H4 (cell line): Measurements from ENCODE around the gene FES. TPM values are rescaled to one million over a fixed set of nuclear protein-coding genes. Genes with fewer than 3 reads are reported as not detected.

ENCODE experiments used
- DNase-seq: peaks from one replicate; pipeline ENCODE4 v3.0.0-alpha.2; 2015; ENCODE audit warnings: low spot score
- total RNA-seq: library from RNA; depleted of rRNA; stranded (reverse); fragments of >200 nt; shearing (Covaris generic); gene quantifications from 2 replicates; pipeline ENCODE4 v1.2.3, GENCODE V29; 2014; rRNA removed

The FES gene
- total RNA-seq, 1 experiment from 2014 or later, result 0.43 TPM

DNA sequence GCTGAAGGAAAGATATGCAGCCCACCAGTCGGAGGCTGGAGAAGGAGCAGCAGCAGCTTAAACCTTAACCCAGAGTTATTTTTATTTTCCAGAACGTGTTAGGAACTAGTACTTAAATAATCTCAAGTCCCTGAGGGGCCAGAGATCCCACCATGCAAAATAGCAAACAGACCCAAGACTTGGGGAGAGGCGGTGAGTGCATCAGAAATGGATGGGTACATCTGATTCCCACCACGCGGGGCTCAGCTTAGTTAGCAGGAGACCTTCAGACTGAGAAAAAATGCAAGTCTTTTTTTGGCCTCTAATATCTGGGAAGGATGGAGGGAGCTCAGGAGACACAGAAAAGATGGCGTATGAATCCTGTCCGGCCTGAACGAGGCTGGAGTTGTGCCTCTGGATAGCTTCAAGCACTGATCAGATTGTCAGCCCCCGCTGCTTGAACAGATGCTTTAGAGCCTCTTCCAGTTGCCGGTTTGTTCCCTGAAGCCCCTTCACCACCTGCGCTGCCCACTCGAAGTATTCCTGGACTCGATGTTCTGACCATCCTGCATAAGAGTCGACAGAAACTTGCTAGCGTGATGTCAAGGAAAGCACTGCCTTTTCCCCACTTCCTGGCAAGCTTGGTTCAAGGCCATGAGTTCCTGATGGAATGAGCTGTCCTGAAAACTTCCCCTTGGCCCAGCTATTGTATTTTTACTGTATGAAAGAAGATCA, 46.7 kb downstream of the FES start:
- DNase-seq, result no peak

DNA sequence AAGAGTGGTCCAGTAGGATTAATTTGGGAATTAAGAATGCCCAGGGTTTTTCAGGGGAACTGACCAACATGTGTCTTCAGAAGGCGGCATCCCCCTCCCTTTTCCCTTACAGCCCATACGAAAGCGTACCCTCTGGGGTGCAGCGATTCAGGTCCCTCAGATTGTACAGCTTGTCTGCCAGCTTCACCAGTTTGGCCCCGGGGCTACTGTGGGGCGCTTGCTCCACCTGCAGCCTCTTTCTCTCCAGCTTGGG, 47.2 kb downstream of the FES start:
- no peak for DNase-seq

DNA sequence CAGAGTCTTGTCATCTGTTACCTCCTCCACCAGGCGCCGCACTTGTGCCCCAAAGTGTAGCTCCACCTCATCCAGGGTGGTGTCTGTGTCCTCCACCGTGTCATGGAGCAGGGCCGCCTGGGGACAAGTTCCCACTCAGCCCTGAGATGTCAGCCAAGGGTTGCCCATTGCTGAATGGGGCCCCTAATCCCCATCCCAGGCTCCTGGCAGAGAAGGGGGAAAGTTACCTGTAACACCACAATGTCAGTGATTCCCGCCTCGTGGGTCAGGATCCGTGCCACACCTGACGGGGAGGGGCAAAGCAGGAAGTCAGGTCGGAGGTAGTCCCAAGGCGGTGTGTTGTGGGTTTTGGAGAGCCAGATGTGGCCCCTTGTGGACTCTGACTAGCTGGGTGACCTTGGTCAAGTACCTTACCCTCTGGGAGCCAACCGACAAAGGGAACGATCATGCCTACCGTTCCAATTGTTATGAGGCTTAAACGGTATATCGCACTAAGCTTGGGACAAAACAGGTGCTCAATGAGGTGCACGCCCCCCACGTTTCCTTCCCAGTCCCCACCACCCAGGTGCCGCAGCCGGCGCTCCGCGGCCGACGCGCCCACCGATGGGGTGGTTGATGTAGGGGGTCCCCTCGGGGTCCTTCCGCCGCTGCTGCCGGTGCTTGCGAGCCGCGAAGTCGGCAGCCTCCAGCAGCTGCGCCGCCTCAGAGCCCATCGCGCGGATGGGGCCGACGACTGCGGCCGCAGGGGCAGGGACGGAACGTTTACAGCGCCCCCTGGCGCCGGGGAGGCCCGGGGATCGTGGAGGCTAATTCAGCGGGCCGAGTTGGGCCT, 47.7 kb downstream of the FES start, which contains the start of gene HDDC3:
Gene HDDC3, minus strand, starts transcription at position 722 of the 832 bp plus-strand sequence. Its CDS starts 9 bp downstream, at position 713.
- peak; percentile 82 for DNase-seq

DNA sequence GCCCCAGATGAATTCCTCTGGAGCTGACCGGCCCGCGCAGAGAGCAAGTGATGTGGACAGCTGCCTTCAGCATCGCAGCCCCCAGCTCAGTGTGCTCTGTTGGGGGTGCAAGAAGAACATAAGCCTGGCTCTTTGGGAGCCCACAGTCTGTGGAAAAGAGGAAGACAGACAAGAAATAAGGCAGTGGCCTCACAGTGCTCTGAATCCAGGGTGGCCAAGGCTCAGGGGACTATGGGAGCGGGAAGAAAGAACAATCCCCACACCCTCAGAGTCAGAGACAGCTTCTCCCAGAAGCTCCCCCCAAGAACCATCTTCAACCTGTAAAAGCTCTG, 48.3 kb downstream of the FES start:
- DNase-seq, result no peak

DNA sequence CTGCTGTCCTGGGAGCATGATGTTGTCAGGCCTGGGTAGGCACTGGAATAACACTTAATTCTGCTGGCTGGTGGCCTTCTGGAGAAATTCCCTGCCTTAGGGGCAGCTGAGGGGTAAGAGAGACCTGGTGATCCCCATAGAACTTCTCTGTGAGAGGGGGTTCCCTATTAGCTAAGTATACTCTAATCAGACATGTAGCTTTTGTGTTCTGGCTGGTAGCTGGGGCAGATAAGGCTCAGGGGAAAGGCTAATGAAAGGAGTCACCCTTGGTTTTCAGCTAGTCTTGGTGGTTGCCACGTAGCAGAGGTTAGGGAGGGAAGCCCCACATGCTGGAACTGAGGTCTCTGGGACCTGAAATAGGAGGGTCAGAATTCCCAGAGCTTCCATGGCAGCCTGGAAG, 49.0 kb downstream of the FES start:
- no peak for DNase-seq

DNA sequence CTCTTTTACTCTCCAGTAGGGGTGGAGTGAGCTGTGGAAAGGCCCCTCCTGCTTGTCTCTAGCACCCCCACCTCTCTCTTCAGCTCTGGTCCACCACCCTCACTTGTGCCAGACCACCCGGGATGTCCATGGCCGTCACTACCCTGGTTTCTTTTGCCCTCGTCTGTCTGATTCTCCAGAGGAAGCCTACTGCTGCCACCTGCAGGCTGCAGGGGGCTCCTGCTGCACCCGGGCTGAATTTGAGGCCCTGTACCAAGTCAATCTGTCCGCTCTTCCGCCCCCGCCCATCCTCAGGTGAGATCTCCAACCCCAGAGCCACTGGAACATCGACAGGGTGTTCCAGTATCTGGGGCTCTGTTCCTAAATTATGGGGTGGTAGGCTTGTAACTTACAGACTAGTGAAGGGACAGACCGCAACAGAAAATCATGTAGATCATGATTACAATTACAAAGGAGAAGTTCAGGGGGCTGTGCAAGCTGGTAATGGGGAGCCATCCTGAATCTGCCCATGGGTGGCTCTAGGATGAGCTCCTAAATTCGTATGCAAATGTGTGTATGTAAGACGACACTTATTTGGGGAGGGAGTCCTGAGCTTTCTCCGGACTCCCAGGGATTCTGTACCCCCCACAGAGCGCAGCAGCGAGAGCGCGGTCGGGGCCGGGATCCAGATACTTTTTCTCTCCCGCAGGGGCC, 50.1 kb downstream of the FES start:
- DNase-seq, result peak; percentile 76

DNA sequence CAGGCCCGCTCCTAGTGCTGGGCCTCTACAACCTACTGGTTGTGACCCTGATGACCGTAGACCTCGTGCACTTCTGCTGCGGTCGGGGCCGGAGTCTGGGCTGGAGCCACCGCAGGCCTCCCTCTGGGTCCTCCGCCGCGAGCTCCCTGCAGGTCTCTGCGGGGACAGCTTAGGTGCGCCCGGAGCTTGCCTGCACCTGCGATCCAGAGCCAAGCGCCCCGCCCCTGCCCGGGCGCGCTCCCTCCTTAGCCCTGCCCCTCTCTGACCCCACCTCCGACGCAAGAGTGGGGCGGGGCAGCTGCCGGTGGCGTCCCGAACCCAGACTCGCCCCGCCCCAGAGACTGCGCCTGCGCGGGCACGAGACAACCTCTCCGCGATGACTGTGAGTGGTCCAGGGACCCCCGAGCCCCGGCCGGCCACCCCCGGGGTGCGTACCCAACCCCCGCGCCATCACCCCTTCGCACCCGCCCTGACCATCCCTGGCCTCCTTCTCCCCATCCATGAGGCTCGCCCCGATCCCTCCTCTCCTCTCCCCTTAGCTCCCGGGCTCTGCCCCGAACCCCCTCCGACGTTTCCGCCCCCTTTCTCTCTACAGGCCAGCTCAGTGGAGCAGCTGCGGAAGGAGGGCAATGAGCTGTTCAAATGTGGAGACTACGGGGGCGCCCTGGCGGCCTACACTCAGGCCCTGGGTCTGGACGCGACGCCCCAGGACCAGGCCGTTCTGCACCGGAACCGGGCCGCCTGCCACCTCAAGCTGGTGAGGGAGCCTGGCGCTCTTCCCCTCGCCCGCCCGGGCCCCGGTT, 50.8 kb downstream of the FES start, which contains the start of gene UNC45A:
Gene UNC45A, plus strand, starts transcription at position 337 of the 803 bp plus-strand sequence. Its CDS starts 40 bp downstream, at position 377.
- peak; percentile 69 for DNase-seq

DNA sequence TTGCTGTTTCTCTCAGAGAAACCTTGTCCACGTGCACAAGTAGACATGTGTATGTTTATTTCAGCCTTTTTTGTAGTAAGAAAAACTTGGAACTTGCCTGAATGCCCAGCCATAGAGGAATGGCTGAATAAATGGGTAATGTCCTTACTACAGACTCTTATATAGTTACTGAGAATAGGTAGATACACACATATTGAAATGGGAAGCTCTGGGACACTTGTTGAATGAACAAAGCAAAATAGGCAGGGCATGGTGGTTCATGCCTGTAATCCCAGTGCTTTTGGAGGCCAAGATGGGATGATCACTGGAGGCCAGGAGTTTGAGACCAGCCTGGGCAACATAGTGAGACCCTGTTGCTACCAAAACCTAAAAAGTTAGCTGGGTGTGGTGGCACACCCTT, 52.5 kb downstream of the FES start:
- DNase-seq, result no peak

DNA sequence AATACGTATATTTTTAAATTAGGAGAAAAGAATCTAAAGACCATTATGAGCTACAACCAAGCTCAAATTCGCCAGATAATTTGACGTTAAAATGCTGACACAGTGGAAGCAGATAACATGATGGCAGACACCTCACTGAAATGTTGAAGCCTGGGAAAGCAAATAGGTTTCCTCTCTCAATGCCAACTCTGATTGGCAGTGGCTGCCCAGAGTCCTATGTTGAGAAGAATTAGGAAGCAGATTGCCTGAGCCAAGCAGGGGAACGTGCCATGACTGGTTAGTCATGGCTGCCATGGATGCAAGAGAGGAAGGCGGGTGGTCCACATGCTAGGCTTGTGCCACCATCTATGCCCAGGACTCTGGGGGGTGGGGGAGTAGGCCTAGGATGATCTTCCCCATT, 54.0 kb downstream of the FES start:
- DNase-seq, result no peak

DNA sequence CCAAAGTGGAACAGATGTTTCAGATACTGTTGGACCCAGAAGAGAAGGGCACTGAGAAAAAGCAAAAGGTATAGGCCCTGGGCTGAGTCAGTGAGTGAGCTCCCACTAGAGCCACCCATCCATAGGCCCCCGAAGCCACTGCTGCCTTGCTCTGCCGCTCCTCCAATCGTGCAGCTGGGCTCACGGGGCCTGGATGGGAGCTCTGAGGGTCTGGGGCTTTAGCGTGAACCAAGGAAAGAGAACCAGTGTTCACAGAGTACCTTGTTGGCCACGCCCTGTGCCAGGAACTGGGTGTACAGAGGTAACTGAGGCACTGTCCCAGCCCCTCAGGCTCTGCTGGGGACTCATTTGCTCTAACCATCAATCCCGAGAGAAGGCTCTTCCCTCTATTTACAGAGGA, 55.5 kb downstream of the FES start:
- no peak for DNase-seq

DNA sequence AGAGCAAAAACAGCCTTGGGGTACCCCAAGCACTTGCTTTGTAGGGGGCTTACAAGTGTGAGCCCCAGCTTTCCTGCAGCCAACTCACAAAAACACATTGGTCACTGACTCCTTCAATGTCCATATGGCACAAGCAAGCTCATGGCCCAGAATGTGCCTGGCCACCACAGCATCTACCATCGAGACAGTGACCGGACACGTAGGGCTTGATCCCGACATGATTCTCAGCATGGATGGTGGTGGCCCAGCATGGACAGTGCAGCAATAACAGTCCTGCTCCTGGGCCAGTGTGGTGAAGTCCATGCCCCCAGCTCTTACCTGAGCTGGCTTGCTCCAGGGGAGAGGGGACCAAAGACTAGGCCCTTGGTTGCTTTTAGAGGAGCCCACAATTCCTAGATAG, 56.7 kb downstream of the FES start:
- DNase-seq, result no peak

DNA sequence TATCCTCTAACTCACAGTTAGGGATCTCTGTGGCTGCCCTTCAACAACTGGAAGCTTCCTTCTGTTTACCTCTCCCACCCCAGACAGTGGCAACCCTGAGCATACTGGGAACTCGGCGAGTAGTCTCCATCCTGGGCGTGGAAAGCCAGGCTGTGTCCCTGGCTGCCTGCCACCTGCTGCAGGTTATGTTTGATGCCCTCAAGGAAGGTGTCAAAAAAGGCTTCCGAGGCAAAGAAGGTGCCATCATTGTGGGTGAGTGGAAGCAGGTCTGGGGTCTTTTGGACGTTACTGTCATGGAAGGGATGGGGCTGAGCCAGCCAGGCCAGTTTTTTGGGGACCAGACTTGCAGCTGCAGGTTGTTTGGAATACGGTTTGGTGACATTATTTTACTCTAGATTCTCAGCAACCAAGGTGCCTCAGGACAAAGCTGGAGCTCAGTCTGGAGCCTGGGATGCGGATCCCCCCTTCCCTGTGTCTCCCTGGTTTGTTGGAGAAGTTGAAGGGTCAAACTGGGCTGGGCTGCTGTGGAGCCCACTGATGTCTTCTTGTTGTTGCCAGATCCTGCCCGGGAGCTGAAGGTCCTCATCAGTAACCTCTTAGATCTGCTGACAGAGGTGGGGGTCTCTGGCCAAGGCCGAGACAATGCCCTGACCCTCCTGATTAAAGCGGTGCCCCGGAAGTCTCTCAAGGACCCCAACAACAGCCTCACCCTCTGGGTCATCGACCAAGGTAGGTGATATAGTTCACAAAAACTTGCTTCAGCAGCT, 58.2 kb downstream of the FES start:
- DNase-seq, result no peak

DNA sequence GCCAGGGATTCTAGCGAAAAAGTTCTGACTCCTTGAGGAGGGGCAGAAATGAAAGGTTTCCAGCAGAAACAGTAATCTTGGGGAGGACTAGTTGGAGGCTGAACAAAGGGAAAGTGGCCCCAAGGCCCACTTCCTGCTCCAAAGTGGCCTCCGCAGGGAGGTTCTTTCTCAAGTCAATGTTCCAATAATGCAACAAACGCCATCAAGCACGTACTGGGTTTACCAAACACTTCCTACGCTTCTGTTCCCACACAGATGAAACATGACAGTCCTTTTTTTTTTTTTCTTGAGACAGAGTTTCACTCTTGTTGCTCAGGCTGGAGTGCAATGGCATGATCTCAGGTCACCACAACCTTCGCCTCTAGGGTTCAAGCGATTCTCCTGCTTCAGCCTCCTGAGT, 60.8 kb downstream of the FES start:
- DNase-seq, result no peak

Other genes starting within 250 kb of the FES start
- 11.0 and 12.1 TPM in 2 replicates for gene BLM, start 167.2 kb upstream of the FES start, total RNA-seq
- 8.1 and 16.9 TPM in 2 replicates for gene FURIN, start 15.9 kb upstream of the FES start, total RNA-seq
- 3.9 and 10.0 TPM in 2 replicates for gene MAN2A2, start 18.8 kb downstream of the FES start, total RNA-seq
- 12.9 and 18.1 TPM in 2 replicates for gene HDDC3, start 48.0 kb downstream of the FES start, total RNA-seq
- 34.6 and 35.2 TPM in 2 replicates for gene UNC45A, start 50.8 kb downstream of the FES start, total RNA-seq
- gene RCCD1, start 70.4 kb downstream of the FES start, total RNA-seq, result 0.06 TPM in 1 of 2 replicates, not detected in the other
- gene PRC1, start 110.0 kb downstream of the FES start, total RNA-seq, result 245 and 259 TPM in 2 replicates
- 7.5 and 12.6 TPM in 2 replicates for gene VPS33B, start 138.1 kb downstream of the FES start, total RNA-seq
- 0.04 TPM in 1 of 2 replicates, not detected in the other for gene SV2B, start 215.8 kb downstream of the FES start, total RNA-seq